HG02981 (cell line): ENCODE results near the gene GGT7.
A peak's percentile ranks its signal among the peaks of the same experiment; 100 is the strongest.
"Not testable (repeated sequence)": the region's sequence is repeated elsewhere in the genome, so short reads cannot be mapped to it uniquely, and the experiment has no call there.

Source experiments
- ATAC-seq: cut with Tn5 transposase; IDR thresholded peaks from one replicate; pipeline ENCODE4 v1.9.1; 2021; ENCODE audit warnings: mild to moderate bottlenecking, moderate library complexity; ENCODE audit not compliant: unreplicated experiment

GGT7 gene

DNA sequence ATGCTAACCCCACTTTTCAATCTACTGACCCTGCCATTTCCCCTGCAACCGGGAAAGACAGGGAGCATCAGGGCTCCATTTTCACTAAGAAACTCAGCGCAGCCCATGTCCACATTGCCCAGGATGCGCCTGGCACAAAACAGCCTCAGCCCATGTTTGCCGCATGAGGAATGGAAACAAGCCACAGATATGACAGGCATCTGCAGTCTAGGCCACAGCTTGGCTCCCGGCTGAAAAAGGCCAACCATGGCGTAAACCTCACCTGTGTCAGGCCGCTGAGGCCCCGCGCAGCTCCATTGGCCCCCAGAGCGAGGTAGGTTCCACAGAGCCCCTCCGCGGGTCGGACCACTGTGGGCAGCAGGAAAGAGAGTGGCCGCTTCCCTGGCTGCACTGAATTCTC is 21.7 kb downstream of the GGT7 start:
- ATAC-seq: no peak

DNA sequence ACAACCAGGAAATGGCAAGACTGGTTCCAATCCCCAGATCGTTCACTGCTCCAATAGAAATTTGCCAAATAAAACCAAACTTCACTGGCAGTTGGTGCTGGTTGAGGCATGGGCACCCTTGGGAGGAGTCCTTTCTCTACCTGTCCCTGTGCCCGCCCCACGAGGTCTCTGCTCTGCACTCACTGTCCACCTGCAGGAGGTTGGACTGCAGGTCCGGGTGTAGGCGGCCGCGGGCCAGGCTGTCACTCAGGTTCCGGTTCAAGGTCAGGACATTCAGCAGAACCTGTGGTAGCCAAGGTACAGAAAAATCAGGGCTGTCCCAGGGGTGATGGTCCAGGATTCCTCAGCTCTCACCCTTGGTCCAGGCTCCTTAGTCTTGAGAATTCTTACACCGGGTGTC is 22.9 kb downstream of the GGT7 start:
- ATAC-seq: no peak

DNA sequence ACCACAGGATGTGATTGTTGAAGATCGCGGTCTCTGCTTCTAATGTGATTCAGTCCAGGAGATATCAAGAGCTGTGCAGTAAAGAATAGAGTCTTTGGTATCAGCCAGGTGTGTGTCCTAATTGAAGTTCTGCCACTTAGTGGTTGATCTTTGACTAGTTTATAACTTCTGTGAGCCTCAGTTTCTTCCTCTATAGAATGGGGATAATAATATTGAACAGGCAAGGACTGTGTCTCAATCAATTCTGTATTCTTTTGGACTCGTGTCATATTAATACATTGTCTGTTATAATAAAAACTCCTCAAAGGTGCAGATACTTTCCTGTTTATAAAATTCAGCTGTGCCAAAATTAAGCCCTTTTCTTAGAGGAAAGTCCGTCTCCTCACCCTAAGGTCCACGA is 24.1 kb downstream of the GGT7 start:
- ATAC-seq: no peak

DNA sequence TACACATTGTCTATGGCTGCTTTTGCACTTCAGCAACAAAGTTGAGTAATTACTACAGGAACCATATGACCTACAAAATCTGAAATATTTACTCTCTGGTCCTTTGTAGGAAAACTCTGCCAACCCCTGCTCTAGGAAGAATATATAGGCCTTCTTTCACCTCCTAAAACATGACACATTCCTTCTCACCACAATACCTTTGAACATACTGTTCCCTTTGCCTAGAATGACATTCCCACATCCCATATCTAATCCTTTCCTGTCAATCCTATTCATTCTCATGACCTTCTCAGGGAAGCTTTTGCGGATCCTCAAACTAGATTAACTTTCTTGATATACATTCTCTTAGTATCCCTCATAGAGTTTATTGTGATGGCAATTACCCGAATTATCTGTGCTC is 29.2 kb downstream of the GGT7 start:
- ATAC-seq: no peak

DNA sequence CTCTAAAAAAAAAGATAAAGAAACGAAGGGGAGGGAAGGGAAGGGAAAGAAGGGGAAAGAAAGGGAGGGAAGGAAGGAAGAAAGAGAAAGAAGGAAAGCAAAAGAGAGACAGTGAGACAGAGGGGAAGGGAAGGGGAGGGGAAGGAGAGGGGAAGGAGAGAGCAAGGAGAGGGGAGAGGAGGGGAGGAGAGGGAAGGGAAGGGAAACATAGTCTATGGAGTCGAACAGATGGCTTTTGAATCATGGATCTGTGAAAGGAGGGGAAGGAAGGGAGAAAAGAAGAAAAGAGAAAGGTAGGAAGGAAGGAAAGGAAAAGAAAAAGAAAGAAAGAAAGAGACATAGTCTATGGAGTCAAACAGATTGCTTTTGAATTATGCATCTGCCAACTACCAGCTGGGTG is 30.5 kb downstream of the GGT7 start:
- no peak for ATAC-seq

DNA sequence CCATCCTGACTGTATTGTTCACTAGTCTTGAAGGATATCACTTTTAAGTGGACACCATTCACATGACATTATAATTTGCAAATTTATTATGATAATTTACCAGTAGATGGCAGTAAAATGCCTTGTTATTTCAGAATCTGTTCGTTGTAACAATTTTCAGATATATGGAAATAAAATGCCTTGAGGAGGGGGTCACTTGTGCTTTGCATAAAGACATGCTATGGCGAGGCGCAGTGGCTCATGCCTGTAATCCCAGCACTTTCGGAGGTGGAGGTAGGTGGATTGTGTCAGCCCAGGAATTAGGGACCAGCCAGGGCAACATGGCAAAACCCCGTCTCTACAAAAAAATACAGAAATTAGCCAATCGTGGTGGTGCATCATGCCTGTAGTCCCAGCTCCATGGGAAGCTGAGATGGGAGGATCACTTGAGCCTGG is 38.2 kb downstream of the GGT7 start:
- ATAC-seq: no peak

DNA sequence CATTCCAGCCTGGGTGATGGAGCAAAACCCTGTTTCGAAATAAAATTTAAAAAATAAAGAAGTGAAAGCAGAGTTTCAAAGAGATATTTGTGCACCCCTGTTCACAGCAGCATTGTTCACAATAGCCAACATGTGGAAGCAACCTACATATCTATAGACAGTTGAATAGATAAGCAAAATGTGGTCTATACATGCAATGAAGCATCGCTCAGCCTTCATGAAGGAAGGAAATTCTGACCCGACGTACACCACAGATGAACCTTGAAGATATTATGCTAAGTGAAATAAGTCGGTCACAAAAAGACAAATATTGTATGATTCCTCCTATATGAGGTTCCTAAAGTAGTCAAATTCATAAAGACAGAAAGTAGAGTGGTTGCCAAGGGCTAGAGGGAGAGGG is 40.7 kb downstream of the GGT7 start:
- no peak for ATAC-seq

DNA sequence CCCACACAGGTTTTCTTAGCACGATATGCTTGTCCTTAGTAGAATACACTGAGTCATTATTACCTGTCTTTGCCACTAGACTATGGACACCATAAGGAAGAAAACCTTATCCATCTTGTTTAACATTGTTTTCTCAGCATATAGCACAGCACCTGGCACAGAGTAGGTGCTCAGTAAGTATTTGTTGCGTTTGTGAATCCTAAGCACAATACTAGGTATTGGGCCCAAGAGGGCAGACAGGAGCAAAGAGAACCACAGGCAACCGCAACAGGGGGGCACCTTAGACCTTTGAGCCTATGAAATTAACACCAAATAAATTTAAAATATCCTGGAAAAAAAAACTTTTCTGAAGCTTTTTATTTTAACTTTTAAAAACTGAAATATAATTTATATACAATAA is 43.5 kb downstream of the GGT7 start:
- ATAC-seq: no peak

DNA sequence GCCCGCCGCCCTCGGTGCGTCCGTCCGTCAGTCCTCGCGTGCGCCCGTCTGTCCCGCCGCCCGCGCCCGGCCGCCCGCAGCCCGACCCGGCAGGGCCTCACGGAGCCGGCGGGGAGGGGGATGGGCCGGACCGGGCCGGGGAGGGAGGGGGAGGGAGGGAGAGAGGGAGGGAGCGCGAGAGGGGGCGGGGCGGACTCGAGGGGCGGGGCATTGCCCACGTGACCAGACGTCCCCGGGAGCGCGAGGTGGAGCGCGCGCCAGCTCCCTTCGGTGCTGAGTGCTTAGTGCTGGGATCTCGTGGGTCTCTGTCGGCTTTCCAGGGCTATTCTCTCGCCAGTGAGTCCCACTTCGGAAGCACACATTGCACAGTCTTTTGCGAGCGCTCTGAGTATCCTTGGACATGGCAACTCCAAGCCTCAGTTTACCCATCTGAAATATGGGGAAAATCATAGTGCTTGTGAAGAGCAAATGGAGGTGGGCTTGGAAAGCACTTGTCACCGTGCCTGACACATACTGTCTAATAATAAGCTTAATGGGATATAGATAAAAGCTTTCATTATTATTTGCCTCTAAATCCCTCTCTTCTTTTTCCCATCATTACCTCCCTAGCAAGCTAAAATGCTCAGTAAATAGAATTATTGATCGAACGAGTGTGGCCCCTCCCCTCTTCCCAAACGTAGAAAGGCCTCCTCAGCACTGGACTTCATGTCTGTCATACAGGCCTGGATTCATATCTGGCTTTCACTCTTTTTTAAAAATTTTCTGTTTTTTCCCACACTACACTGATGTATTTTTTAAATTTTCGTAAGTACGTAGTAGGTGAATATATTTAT is 46.9 kb downstream of the GGT7 start, which contains the start of gene NCOA6:
Gene NCOA6 (minus strand): TSS at position 122 of the 833 bp plus-strand sequence. CDS start 43,296 bp downstream, outside the sequence.
- peak; percentile 41 for ATAC-seq

DNA sequence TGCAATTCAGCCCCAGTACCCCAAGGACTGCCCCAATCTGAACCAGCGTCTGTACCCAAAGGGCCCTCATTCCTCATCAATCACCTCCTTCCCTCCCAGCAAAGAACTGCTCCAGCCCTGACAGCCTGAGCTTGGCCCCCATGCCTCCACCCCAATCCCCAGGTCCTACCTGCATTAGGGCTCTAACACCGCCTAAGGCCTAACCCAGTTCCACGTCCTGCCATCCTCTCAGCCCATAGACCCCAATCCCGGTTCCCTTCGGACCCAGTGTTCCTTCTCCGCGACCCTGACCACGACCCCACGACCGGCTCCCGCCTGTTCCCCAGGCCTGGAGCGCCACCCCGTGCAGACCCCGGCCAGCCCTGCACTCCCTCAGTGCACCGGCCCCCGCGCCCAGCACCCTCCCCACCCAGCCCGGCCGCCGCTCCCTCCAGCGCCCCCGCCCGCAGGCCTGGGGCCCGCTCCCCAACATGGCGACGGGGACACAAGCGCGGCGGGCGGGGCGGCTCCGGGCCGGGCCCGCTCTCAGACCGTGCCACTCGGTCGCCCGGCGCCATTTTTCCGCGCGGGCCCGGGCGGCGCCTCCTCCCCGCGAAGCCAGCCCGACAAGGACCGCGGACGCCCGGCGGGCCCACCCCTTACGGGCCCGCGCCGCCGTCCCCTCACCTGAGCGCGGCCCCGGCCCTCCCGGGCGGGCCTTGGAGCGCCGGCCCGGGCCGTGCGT is 47.7 kb downstream of the GGT7 start:
- peak; percentile 63 for ATAC-seq

DNA sequence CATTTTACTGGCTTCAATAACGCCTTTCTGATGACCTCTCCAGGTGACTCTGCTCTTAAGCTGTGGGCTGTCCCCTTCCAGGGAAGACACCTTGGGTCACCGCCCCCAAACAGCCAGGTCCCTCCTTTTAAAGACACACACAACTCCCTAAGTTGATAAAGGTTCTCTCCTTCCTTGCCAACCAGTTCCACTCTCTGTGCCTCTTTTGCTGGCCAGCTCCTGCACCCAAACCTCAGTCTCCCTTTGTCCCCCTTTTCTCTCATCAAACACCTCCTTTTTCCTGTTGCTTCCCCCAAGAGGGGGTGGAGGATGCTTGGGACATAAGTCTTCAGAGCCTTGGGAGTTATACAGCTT is 48.2 kb downstream of the GGT7 start:
- ATAC-seq: peak; percentile 51

DNA sequence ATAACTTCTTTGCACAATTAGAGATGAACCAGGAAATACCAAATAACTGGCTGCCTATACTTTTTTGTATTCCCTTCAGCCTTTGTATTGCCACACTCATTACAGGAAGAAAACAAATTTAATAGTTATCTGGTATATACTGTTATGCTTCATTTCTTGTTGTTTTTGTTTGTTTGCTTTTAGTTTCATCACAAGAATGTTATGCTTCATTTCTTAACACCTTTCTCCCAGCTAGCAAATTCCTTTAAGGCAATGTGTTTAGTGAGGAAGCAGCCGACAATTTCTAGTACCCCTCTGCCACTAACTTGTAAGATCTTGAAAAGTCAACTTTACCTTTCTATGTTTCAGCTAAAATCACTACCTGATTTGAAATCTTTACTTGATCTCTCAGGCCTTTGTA is 48.6 kb downstream of the GGT7 start:
- no peak for ATAC-seq

DNA sequence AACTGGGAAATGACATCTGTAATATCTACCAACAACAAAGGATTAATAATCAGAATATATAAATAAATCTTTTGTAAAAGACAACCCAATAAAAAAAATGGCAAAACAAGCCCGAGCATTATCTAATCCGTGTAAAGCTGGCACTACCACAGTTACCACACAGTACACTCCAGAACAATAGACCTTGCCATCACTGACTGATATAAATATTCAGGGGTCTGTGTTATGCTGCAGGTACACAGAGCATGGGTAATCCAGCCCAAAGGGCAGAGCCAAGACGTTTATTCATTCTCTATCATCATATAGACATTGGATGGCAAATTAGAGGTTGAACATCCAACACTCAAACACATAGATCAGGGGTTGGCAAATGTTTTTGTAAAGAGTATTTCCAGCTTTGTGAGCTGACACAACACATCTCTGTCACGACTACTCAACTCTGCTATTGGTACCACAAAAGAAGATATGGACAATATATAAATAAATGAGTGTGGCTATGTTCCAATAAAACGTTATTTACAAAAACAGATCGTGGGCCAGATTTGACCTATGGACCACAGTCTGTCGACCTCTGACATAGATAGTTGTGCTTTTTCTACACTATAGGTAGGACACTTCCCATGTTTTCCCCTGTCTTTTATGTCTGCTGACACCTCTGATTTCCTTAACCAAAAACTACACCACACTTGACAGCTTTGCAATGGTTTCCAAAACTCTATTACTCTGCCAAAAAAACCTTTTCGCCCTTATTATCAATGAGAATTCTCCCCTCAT is 51.7 kb downstream of the GGT7 start:
- ATAC-seq: no peak

DNA sequence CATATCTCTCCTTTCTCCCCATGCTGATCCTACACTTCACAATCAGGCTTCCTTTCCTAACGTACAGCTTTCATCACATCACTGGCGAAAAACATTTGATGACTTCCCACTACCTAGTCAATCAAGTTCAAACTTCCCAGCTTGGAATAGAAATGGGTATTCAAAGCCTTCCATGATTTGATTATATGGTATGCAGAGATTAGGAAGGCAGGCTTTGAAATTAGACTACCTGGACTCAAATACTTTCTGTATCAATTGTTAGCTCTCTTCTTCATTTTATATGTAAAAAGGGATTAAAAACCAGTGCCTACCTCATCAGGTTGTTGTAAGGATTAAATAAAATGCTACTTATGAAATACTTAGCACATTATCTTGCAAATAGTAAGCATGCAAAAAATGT is 54.9 kb downstream of the GGT7 start:
- no peak for ATAC-seq

DNA sequence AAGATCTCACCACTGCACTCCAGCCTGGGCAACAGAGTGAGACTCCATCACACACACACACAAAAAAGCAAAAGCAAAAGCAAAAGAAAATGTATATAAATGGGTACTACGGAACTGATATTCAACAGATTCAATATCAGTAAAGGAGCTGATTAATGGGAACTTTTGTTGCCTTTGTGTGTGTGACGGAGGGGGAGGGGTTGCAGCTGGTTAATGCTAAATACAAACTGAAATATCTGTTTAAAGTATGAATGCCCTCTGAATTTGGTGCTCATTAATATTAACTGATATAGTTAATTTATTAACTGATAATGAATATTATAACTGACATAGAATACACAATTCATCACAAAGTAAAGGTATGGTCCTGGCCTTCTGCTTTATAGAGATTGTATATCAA is 55.6 kb downstream of the GGT7 start:
- no peak for ATAC-seq

DNA sequence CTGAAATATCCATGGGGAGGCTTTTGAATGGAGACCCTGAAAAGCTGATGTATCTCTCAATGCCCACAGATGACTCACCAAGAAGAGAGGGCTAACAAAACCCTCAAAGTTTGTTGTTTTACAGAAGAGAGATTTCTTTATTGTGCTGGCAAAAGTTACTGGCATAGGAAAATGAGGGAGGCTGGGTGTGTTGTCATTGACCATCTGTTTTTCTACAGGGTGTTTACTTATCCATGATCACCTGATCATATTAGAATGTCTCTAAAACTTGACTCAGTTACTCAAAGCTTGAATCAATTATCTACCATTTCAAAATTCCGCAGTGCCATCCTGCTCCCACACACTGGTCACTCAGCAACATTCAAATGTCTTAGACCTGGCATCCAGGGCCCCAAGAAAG is 57.0 kb downstream of the GGT7 start:
- ATAC-seq: no peak

DNA sequence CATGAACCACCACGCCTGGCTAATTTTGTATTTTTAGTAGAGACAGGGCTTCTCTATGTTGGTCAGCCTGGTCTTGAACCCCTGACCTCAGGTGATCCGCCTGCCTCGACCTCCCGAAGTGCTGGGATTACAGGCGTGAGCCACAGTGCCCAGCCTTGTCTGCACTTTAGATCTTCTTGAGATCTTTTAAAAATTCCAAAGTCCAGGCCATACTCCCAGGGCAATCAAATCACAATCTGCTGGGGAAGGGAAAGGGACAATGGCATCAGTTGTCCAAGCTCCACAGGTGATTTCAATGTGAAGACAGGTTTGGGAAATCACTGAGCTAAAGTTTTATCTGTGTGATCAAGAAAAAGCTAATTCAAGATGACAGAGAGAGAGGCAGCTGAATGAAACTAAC is 64.1 kb downstream of the GGT7 start:
- no peak for ATAC-seq

DNA sequence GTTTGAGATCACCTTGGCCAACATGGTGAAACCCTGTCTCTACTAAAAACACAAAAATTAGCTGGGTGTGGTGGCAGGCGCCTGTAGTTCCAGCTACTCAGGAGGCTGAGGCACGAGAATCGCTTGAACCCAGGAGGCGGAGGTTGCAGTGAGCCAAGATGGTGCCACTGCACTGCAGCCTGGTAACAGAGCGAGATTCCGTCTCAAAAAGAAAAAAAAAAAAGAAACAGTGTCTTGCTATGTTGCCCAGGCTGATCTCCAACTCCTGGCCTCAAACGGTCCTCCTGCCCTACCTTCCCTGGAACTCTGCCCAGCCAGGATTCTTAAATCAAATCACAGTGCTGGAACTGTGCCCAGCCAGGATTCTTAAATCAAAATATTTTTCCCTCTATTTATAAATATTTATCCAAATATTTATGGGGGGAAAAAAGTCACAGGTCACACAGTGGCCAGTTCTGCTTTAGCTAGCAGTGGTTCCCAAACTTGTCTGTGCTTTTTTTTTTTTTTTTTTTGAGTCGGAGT is 64.7 kb downstream of the GGT7 start:
- ATAC-seq: not testable (repeated sequence)

DNA sequence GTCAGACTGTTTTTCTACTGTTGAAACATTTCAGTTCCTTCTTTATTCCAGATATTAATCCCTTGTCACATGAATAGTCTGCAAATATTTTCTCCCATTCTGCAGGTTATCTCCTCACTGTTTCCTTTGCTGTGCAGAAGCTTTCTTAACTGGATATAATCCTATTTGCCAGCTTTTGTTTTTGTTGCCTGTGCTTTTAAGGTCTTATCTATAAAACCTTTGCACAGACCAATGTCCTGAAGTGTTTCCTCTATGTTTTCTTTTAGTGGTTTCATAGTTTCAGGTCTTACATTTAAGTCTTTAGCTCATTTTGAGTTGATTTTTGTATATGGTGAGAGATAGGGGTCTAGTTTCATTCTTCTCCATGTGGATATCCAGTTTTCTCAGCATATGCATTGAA is 66.4 kb downstream of the GGT7 start:
- no peak for ATAC-seq

DNA sequence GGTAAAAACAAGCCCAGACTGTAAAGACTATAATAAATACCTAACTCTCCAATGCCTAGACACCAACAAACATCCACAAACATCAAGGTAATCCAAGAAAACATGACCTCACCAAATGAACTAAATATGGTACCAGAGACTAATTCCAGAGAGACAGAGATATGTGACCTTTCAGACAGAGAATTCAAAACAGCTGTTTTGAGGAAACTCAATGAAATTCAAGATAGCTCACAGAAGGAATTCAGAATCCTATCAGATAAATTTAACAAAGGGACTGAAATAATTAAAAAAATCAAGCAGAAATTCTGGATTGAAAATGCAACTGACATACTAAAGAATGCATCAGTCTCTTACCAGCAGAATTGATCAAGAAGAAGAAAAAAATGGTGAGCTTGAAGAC is 73.8 kb downstream of the GGT7 start:
- no peak for ATAC-seq

DNA sequence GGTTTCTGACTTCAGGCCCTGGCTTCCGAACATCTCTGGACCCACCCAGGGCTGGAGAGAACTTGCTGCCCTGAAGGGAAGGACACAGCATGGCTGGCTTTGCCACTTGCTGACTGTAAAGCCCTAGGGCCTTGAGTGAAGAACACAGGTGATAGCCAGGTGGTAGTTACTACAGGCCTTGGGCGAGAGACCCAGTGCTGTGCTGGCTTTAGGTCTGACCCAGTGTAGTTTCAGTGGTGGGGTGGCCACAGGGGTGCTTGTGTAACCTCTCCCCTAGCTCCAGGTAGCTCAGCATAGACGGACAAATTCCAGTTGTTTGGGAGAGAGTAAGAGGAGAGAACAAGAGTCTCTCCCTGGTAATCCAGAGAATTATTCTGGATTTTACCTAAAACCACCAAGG is 74.3 kb downstream of the GGT7 start:
- ATAC-seq: no peak
